Memory B cell (primary cell): ENCODE results near the gene PDE6B.
"Not testable (repeated sequence)": the region's sequence is repeated elsewhere in the genome, so short reads cannot be mapped to it uniquely, and the experiment has no call there.

Experiments
- ATAC-seq: fragments of 150-1000 bp; cut with Tn5 transposase; 2 replicates; pipeline ENCODE4 v1.10.0; 2021; ENCODE audit warnings: low read depth, mild to moderate bottlenecking, moderate library complexity
- DNase-seq, 2 donors: peaks; one replicate each; pipeline ENCODE4 v3.0.0; 2022; ENCODE audit warnings: low spot score in 2 of 2
- H3K27ac Mint-ChIP-seq: one replicate; pipeline ENCODE4 v1.8.0; 2022; ENCODE audit warnings: mild to moderate bottlenecking, moderate library complexity, mixed read lengths
- H3K27me3 Mint-ChIP-seq: one replicate; pipeline ENCODE4 v1.8.0; 2022; ENCODE audit warnings: mixed read lengths
- H3K36me3 Mint-ChIP-seq: one replicate; pipeline ENCODE4 v1.8.0; 2022; ENCODE audit warnings: mild to moderate bottlenecking, mixed read lengths
- H3K4me1 Mint-ChIP-seq: one replicate; pipeline ENCODE4 v1.8.0; 2022; ENCODE audit warnings: mixed read lengths
- H3K4me3 Mint-ChIP-seq: one replicate; pipeline ENCODE4 v1.8.0; 2022; ENCODE audit warnings: mild to moderate bottlenecking, moderate library complexity, mixed read lengths
- H3K9me3 Mint-ChIP-seq: one replicate; pipeline ENCODE4 v1.8.0; 2022; ENCODE audit warnings: mixed read lengths

The PDE6B gene

DNA sequence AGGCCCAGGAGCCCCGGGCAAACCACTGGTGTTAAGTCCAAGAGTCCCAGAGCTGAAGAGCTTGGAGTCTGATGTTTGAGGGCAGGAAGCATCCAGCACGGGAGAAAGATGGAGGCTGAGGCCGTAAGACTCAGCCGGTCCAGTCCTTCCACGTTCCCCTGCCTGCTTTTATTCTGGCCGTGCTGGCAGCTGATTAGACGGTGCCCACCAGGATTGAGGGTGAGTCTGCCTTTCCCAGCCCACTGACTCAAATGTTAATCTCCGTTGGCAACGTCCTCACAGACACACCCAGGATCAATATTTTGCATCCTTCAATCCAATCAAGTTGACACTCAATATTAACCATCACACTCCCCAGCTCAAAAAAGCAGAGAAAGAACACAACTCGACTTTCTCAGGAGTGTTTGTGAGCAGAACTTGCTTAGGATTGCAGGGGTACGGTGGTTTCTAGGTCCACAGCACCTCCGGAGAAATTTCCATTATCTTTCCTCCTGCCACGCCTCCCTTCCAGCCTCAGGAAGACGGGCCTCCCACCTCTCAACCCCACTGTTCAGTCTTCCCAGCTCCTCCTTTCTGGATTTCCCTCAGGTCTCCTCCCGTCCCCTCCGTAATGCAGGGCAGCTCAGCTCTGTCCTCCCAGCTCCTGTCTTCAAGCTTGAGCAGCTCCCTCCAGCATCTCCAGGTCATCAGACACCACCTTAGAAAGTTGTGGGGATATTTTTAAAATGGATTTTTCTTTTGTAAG is 36.0 kb upstream of the PDE6B start:
- no peak overlapping the region for H3K27ac Mint-ChIP-seq
- DNase-seq, result no peak
- H3K36me3 Mint-ChIP-seq, result no peaks in the 10 kb centered on the region
- no peak overlapping the region for H3K4me3 Mint-ChIP-seq
- H3K27me3 Mint-ChIP-seq, result peaks cover 12% of the 10 kb centered on the region
- no peaks in the 10 kb centered on the region for H3K4me1 Mint-ChIP-seq
- no peak for ATAC-seq
- H3K9me3 Mint-ChIP-seq, result peaks cover 12% of the 10 kb centered on the region

DNA sequence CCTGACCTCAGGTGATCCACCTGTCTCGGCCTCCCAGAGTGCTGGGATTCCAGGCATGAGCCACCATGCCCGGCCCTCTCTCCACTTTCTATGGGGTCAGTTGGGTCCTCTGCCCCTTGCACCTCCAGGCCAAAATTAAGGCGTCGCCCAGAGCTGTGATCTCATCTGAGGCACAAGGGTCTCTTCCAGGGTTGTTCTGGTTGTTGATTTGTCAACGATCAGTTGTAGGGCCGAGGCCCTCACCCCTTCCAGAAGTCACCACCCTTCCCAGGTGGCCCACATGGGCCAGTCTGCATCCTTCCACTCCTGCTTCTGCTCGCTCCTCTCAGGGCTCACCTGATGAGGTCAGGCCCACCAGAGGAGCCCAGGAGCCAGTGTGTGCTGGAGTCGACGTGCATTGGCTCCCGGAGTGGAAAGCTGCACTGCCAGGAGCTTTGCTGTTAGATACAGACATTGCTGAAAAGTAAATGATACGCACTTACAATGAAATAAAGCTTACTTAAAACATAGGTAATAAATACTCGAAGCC is 35.0 kb upstream of the PDE6B start:
- Mint-ChIP-seq H3K27ac (no peak overlapping the region), H3K4me1 (no peaks in the 10 kb centered on the region), H3K9me3 (peaks cover 14% of the 10 kb centered on the region), H3K27me3 (peaks cover 13% of the 10 kb centered on the region), H3K4me3 (no peak overlapping the region), H3K36me3 (peaks cover 2% of the 10 kb centered on the region)
- ATAC-seq (no peak), DNase-seq (no peak)

DNA sequence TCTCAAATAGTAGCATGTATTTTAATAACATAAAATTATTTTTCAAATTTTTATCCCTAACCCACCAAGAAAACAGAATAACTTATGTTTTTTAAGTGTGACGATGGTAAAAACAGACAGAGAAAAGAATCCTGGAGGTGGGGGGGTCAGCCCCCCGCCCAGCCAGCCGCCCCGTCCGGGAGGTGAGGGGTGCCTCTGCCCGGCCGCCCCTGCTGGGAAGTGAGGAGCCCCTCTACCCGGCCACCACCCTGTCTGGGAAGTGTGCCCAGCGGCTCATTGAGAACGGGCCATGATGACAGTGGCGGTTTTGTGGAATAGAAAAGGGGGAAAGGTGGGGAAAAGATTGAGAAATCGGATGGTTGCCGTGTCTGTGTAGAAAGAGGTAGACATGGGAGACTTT is 33.2 kb upstream of the PDE6B start:
- not testable (repeated sequence) for H3K27ac Mint-ChIP-seq, H3K9me3 Mint-ChIP-seq, H3K36me3 Mint-ChIP-seq, DNase-seq, ATAC-seq, H3K4me3 Mint-ChIP-seq, H3K4me1 Mint-ChIP-seq
- H3K27me3 Mint-ChIP-seq, result peaks cover 14% of the 10 kb centered on the region

DNA sequence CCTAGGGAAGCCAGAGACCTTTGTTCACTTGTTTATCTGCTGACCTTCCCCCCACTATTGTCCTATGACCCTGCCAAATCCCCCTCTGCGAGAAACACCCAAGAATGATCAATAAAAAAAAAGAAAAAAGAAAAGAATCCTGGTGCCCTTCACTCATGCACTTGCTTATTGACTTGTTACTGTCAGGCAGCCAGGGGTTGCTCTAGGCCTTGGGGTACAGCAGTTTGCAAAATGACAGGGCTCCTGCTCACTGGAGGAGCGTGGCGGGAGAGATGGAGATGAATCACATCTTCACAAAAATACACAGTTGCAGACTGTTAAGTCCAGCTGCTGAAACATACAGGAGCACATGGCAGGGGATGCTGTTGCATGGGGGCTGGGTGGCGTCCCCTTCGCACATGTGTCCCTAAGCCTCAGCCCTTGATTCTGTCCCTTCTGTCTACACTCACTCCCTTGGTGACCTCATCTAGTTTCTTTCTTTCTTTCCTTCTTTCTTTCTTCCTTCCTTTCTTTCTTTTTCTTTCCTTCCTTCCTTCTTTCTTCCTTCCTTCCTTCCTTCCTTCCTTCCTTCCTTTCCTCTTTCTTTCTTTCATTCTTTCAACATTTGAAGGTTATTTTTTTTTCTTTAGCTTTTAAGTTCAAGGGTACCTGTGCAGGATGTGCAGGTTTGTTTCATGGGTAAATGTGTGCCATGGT is 32.4 kb upstream of the PDE6B start:
- Mint-ChIP-seq H3K36me3 (peaks cover 3% of the 10 kb centered on the region), H3K9me3 (peaks cover 6% of the 10 kb centered on the region), H3K27ac (no peak overlapping the region), H3K4me1 (no peaks in the 10 kb centered on the region), H3K4me3 (no peak overlapping the region), H3K27me3 (peaks cover 14% of the 10 kb centered on the region)
- ATAC-seq (no peak), DNase-seq (no peak)

DNA sequence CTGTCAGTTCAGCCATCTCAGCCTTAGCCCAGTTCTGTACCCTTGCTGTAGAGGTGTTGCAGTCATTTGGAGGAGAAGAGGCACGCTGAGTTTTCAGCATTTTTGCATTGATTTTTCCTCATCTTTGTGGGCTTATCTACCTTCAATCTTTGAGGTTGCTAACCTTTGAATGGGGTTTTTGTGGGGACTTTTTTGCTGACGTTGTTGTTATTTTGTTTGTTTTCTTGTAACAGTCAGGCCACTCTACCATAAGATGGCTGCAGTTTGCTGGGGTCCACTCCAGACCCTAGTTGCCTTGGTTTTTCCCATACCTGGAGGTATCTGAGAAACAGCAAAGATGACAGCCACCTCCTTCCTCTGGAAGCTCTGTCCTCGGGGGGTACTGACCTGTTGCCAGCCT is 26.4 kb upstream of the PDE6B start:
- ATAC-seq (no peak), DNase-seq (no peak)
- H3K4me1 Mint-ChIP-seq, result no peaks in the 10 kb centered on the region
- peaks cover 7% of the 10 kb centered on the region for H3K9me3 Mint-ChIP-seq
- H3K4me3 Mint-ChIP-seq, result no peak overlapping the region
- H3K27me3 Mint-ChIP-seq, result peaks cover 13% of the 10 kb centered on the region
- no peak overlapping the region for H3K27ac Mint-ChIP-seq
- H3K36me3 Mint-ChIP-seq, result peaks cover 3% of the 10 kb centered on the region

DNA sequence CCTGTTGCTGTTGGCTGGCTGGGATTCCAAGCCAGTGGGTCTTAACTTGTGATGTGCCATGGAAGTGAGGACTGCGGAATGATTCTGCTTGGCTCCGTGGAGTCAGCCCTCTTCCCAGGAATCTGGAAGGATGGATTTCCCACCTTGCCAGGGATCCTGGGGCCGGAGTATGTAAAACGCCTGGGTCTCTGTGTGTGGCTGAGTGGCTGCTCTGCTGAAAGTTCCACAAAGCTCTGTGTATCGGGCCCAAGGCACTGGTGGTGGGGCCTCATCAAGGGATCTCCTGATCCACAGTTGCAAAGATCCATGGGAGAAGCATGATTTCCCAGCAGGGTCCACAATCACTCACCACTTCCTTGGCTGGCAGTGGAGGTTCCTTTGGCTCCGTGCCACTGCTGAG is 25.2 kb upstream of the PDE6B start:
- Mint-ChIP-seq H3K27me3 (peaks cover 13% of the 10 kb centered on the region), H3K27ac (no peak overlapping the region), H3K36me3 (peaks cover 3% of the 10 kb centered on the region), H3K4me3 (no peak overlapping the region), H3K4me1 (no peaks in the 10 kb centered on the region), H3K9me3 (peaks cover 6% of the 10 kb centered on the region)
- no peak for ATAC-seq
- no peak for DNase-seq

DNA sequence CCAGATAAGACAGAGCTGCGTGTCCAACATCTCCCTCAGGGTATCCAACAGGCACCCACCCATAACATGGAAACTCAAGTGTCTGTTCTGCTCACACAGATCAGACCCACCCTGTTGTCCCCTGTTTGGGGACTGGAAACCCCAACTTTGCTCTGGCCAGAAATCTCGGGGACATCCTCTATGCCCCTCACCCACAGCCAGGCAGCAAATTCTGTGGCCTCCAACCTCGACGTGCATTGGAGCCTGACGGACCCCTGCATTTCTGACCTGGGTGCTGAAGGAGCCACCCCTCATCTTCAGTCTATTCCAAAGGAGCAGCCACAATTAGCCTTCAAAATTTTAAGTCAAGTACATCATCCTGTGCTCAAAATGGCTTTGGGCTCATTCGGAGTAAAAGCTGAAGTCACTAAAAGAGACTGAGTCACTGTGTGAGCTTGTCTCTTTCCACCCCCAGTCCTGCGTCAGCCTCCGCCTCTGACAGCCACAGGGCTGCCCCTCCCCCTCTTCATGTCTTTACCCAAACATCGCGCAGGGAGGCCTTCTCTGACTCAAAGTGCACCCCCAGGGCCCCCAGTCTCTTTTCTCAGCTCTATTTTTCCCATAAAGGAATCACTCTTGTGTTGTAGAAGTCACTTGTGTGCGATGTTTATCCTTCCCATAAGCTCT is 24.4 kb upstream of the PDE6B start:
- Mint-ChIP-seq H3K36me3 (no peaks in the 10 kb centered on the region), H3K4me1 (no peaks in the 10 kb centered on the region), H3K4me3 (no peak overlapping the region), H3K27me3 (peaks cover 17% of the 10 kb centered on the region), H3K27ac (no peak overlapping the region), H3K9me3 (peaks cover 3% of the 10 kb centered on the region)
- DNase-seq, result no peak
- ATAC-seq, result no peak

DNA sequence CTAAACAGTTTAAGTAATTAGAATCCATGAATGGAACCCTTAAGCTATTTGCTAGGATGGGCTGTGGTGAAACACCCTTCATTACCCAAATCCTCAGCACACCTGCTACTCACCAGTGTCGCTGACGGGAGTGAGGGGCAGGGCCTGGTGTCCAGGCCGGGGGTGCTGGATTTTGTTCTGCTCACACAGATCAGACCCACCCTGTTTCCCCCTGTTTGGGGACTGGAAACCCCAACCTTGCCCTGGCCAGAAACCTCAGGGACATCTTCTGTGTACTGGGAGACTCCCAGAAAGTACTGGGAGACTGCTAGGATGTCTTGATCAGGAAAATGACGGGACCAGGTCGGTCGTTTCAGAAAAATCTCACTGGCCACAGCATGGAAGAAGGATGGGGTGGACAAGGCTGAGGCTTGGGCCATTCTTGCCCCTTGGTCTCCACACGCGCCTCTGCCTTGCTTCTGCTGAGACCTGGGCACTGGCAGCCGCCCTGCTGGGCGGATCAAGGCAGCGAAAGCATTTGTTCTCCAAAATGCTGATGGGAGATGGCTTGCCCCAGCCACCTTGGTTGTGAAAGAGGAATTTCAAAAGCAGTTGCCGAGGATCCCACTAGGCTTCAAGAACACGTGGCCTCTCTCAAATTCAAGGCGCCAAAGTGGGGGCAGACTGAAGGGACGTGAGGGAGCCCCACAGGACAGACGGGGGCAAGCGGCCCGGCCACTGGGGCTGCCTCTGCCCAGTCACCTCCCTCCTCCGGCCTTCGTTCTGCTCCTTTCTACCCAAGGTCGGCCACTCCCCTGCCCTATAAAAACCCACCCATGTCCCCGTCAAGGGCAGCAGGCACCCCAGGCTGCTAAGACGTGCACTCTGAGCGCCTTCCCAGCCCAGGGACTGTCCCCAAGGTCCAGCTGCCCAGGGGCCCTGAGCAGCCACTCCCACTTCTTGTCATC is 23.5 kb upstream of the PDE6B start:
- Mint-ChIP-seq H3K27ac (no peak overlapping the region), H3K4me3 (no peak overlapping the region), H3K36me3 (no peaks in the 10 kb centered on the region), H3K9me3 (peaks cover 3% of the 10 kb centered on the region), H3K4me1 (no peaks in the 10 kb centered on the region), H3K27me3 (peaks cover 17% of the 10 kb centered on the region)
- ATAC-seq (no peak), DNase-seq (no peak)

DNA sequence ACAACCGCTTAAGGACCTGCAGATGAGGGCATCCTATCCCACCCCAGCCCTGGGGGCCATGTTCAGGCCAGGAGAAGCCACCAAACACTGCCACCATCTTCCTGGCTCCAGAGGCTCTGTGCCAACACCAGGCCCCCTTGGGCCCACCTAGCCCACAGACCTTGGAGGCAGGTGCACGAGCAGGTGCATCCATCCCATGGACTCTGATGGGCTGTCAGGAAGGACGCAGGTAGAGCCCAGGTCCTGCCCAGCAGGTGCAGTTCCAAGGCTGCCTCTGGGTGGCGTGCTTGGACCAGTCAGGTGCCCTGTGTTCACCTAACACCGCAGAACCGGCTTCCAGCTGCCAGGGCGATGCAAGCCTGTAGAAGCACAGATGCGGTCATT is 22.8 kb upstream of the PDE6B start:
- DNase-seq (no peak), ATAC-seq (no peak)
- H3K27me3 Mint-ChIP-seq, result peaks cover 17% of the 10 kb centered on the region
- no peak overlapping the region for H3K4me3 Mint-ChIP-seq
- no peaks in the 10 kb centered on the region for H3K4me1 Mint-ChIP-seq
- no peak overlapping the region for H3K27ac Mint-ChIP-seq
- H3K9me3 Mint-ChIP-seq, result peaks cover 3% of the 10 kb centered on the region
- no peaks in the 10 kb centered on the region for H3K36me3 Mint-ChIP-seq

DNA sequence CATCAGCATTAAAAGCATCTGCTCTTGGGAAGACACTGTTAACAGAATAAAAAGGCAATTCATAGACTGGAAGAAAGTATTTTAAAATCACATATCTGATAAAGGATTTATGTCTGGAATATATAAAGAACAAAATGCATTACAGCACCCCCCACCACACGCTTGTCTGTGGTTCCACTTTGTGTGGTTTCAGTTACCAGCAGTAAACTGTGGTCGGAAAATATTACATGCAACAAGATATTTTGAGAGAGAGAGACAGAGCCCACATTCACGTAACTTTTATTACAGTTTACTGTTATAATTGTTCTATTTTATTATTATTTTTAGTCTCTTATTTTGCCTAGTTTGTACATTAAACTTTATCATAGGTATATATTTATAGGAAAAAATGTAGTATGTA is 21.2 kb upstream of the PDE6B start:
- no peaks in the 10 kb centered on the region for H3K4me1 Mint-ChIP-seq
- no peaks in the 10 kb centered on the region for H3K36me3 Mint-ChIP-seq
- no peak overlapping the region for H3K27ac Mint-ChIP-seq
- H3K4me3 Mint-ChIP-seq, result no peak overlapping the region
- no peak for DNase-seq
- H3K27me3 Mint-ChIP-seq, result peaks cover 13% of the 10 kb centered on the region
- ATAC-seq, result no peak
- peaks cover 3% of the 10 kb centered on the region for H3K9me3 Mint-ChIP-seq

DNA sequence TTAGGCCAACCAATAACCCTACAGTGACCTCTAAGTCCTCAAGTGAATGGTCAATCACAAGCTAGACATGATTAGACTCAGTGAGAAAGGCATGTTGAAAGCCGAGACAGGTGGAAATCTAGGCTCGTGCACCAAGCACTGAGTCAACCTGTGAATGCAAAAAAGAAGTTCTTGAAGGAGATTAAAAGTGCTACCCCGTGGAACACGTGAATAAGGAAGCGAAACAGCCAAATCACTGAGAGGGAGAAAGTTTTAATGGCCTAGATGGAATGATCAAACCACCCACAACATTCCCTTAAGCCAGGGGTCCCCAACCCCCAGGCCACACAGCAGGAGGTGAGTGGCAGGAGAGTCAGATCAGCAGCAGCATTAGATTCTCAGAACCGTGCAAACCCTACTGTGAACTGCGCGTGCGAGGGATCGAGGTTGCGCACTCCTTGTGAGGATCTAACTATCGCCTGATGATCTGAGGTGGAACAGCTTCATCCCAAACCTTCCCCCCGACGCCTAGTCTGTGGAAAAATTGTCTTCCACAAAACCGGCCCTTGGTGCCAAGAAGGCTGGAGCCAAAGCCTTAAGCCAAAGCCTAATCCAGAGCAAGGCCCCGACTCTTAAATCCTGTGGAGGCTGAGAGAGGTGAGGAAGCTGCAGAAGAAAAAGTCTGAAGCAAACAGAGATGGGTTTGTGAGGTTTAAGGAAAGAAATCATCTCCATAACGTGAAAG is 19.5 kb upstream of the PDE6B start:
- Mint-ChIP-seq H3K4me1 (no peaks in the 10 kb centered on the region), H3K27ac (no peak overlapping the region), H3K9me3 (peaks cover 8% of the 10 kb centered on the region), H3K36me3 (peaks cover 3% of the 10 kb centered on the region), H3K4me3 (no peak overlapping the region), H3K27me3 (peaks cover 18% of the 10 kb centered on the region)
- no peak for DNase-seq
- ATAC-seq, result no peak

DNA sequence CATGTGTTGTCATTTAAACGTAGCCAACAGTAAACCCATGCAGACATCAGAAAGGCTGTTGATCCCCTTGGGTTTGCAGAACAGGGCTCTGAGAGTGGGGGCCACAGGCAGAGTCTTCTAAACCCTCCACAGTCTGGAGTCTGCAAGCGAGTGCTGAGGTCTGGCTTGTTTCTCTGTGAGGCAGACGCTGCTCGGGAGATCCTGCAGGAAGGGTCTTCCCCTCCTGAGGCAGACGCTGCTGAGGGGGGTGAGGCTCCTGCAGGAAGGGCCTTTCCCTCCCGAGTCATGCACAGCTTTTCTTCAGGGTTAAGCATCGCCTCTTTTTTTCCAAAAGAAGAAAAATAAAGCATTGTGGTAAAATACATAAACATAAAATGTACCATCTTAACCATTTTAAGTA is 17.1 kb upstream of the PDE6B start:
- Mint-ChIP-seq H3K27ac (no peak overlapping the region), H3K36me3 (peaks cover 3% of the 10 kb centered on the region), H3K4me1 (no peaks in the 10 kb centered on the region), H3K9me3 (peaks cover 7% of the 10 kb centered on the region), H3K4me3 (no peak overlapping the region), H3K27me3 (peaks cover 16% of the 10 kb centered on the region)
- DNase-seq (no peak), ATAC-seq (no peak)

DNA sequence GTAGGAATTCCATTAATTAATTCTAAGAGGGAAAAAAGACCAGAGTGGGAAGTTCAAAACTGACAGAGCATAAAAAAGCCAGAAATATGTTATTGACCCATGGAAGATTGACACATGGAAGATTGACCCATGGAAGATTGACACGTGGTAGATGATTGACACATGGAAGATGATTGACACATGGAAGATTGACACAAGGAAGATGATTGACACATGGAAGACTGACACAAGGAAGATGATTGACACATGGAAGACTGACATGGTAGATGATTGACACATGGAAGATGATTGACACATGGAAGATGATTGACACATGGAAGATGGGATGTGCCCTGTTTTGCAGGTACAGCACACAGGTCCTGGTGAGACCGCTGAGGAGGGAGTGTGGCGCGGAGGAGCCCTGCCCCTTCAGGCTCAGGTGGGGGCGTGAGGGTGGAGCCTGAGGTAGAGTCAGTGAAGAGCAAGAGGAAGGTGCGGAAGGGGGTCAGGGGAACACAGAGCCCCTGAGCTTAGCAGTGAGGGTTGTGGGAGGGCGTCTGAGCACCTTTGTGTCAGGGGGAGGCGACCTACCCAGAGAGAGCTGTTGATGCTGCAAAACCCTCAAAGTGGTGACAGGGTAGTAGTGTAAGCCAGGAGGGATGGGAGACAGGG is 15.8 kb upstream of the PDE6B start:
- H3K4me3 Mint-ChIP-seq, result no peak overlapping the region
- no peak overlapping the region for H3K27ac Mint-ChIP-seq
- H3K36me3 Mint-ChIP-seq, result peaks cover 3% of the 10 kb centered on the region
- no peak for DNase-seq
- H3K4me1 Mint-ChIP-seq, result no peaks in the 10 kb centered on the region
- H3K27me3 Mint-ChIP-seq, result peaks cover 16% of the 10 kb centered on the region
- peaks cover 6% of the 10 kb centered on the region for H3K9me3 Mint-ChIP-seq
- no peak for ATAC-seq
